DOHH2 (cell line): ENCODE results near the gene ATAD3C.

Experiments
- H3F3A ChIP-seq: fragments of 200-600 bp; sonication (generic), shearing (Covaris generic); 2 replicates; pipeline ENCODE4 v1.6.0; 2016; ENCODE audit warnings: antibody characterized with exemption, mild to moderate bottlenecking; ENCODE audit not compliant: control insufficient read depth, insufficient read depth
- H3K27ac ChIP-seq: fragments of 200-600 bp; sonication (generic); 2 replicates; pipeline ENCODE4 v1.5.1; 2014; ENCODE audit warnings: low read depth, mild to moderate bottlenecking, low read length, moderate library complexity
- H3K27me3 ChIP-seq: fragments of 200-600 bp; sonication (generic); 2 replicates; pipeline ENCODE4 v1.6.1; 2014; ENCODE audit warnings: mild to moderate bottlenecking, low read length, mixed read lengths; ENCODE audit not compliant: control insufficient read depth
- H3K36me3 ChIP-seq: fragments of 200-600 bp; sonication (generic); 2 replicates; pipeline ENCODE4 v1.6.1; 2014; ENCODE audit warnings: mild to moderate bottlenecking, low read length, moderate library complexity, mixed read lengths; ENCODE audit not compliant: control insufficient read depth
- H3K4me1 ChIP-seq: fragments of 200-600 bp; sonication (generic); 2 replicates; pipeline ENCODE4 v1.6.1; 2014; ENCODE audit warnings: mild to moderate bottlenecking, low read length, mixed read lengths; ENCODE audit not compliant: control insufficient read depth
- H3K4me2 ChIP-seq: fragments of 200-600 bp; sonication (generic); 2 replicates; pipeline ENCODE4 v1.6.0; 2014; ENCODE audit warnings: mild to moderate bottlenecking, low read length, moderate library complexity
- H3K4me3 ChIP-seq: fragments of 200-600 bp; sonication (generic); 2 replicates; pipeline ENCODE4 v1.5.1; 2014; ENCODE audit warnings: mild to moderate bottlenecking, low read length, mixed read lengths
- H3K79me2 ChIP-seq: fragments of 200-600 bp; sonication (generic); 2 replicates; pipeline ENCODE4 v1.6.1; 2014; ENCODE audit warnings: mild to moderate bottlenecking, low read length, mixed read lengths; ENCODE audit not compliant: control insufficient read depth
- H3K9me2 ChIP-seq: fragments of 200-600 bp; sonication (generic); replicated peaks from 2 replicates; pipeline ENCODE4 v1.6.1; 2014; ENCODE audit warnings: mild to moderate bottlenecking, low read length, mixed read lengths; ENCODE audit not compliant: control insufficient read depth
- H3K9me3 ChIP-seq: fragments of 200-600 bp; sonication (generic); 2 replicates; pipeline ENCODE4 v1.6.1; 2014; ENCODE audit warnings: antibody characterized with exemption, low read length, mixed read lengths; ENCODE audit not compliant: control insufficient read depth, insufficient read depth
- H4K20me1 ChIP-seq: fragments of 200-600 bp; sonication (generic); 2 replicates; pipeline ENCODE4 v1.6.0; 2014; ENCODE audit warnings: low read depth, mild to moderate bottlenecking, antibody characterized with exemption, low read length, moderate library complexity; ENCODE audit not compliant: control insufficient read depth, insufficient read depth
- EZH2phosphoT487 ChIP-seq: fragments of 200-600 bp; sonication (generic); IDR thresholded peaks from 2 replicates; pipeline ENCODE4 v1.6.1; 2017; ENCODE audit warnings: borderline replicate concordance, mild to moderate bottlenecking, antibody characterized with exemption, low read length, moderate library complexity, mixed read lengths
- TF ChIP-seq, protein P1 (sequence below): fragments of 200-600 bp; sonication (generic); IDR thresholded peaks from one replicate; pipeline ENCODE4 v1.5.1; 2014; ENCODE audit warnings: antibody characterized with exemption, mild to moderate bottlenecking, low read depth, low read length; ENCODE audit not compliant: poor library complexity, severe bottlenecking

The ATAD3C gene

DNA sequence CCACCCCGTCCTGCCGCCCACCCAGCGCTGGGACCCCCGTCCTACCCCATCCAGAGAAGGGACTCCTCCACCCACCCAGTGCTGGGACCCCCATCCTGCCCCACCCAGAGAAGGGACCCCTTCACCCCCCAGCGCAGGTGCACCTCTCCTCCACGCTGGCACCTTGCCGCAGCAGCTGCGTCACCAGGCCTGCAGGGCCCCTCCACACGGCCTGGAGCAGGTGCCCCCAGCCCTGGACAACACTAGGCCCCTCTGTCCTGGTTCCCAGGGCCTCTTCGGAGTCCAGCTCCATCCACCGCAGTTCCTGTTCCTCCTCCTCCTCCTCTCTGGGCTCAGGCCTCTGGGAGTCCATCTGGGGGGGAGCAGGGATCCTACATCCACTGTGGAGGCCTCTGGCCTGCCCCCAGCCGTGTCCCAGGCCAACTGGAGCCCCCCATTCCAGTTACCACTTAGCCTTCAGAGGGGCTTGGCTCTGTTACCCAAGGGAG is 28.8 kb upstream of the ATAD3C start:
- peaks cover 8% of the 10 kb centered on the region; the same call in 1 of the 2 replicates for H3K27me3 ChIP-seq
- H3K4me3 ChIP-seq: no peak overlapping the region
- no peak overlapping the region for H3K27ac ChIP-seq
- no peaks in the 10 kb centered on the region for H3K4me1 ChIP-seq
- no peaks in the 10 kb centered on the region for H3K9me3 ChIP-seq
- 0 out of 2 replicates have a peak, but pooled peaks cover 3% of the 10 kb centered on the region for H4K20me1 ChIP-seq
- TF ChIP-seq, protein P1, sequence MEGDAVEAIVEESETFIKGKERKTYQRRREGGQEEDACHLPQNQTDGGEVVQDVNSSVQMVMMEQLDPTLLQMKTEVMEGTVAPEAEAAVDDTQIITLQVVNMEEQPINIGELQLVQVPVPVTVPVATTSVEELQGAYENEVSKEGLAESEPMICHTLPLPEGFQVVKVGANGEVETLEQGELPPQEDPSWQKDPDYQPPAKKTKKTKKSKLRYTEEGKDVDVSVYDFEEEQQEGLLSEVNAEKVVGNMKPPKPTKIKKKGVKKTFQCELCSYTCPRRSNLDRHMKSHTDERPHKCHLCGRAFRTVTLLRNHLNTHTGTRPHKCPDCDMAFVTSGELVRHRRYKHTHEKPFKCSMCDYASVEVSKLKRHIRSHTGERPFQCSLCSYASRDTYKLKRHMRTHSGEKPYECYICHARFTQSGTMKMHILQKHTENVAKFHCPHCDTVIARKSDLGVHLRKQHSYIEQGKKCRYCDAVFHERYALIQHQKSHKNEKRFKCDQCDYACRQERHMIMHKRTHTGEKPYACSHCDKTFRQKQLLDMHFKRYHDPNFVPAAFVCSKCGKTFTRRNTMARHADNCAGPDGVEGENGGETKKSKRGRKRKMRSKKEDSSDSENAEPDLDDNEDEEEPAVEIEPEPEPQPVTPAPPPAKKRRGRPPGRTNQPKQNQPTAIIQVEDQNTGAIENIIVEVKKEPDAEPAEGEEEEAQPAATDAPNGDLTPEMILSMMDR: no peak
- TF ChIP-seq EZH2phosphoT487: no peak
- no peaks in the 10 kb centered on the region for H3K9me2 ChIP-seq
- H3F3A ChIP-seq: no peaks in the 10 kb centered on the region
- H3K4me2 ChIP-seq: no peak overlapping the region
- no peaks in the 10 kb centered on the region for H3K79me2 ChIP-seq
- no peaks in the 10 kb centered on the region for H3K36me3 ChIP-seq

DNA sequence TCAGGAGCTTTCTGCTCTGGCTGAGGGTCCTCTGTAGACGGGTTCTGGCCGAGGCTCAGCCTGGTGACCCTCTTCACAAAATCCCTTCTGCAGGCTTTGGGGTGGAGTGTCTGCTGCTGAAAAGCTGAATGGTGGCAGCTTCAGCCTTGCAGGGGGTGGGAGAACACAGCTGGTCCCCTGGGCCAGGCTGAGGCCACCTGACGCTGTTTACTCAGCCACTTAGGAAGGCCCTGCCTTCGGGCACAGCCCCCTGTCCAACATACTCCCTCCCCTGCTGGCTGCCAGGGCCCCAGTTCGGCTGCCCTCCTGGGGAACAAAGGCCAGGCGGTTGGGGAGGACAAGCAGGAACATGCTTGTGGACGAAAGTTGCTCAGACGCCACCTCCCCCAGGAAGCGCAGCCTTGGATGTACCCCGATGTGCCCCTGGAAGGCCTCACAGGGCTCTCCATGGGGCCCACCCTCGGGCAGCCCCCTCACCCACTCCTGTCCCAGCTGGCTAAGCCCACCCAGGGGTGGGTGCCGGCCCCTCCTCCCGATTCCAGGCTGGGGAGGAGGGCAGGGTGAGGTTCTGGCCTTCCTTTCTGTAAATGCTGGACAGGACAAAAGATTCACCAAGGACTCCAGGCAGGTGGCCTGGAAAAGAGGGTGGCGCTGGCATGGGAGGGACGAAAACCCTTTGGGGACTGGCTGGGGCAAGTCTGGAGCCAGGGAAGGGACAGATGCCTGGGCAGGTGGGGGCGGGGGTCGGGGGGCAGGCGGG is 28.2 kb upstream of the ATAD3C start, which contains the start of gene ANKRD65:
Gene ANKRD65 (minus strand): TSS at position 130 of the 760 bp plus-strand sequence. CDS start 271 bp downstream, outside the sequence.
- Histone ChIP-seq H3K36me3 (no peaks in the 10 kb centered on the region), H3K4me3 (no peak within 1 kb of the TSS), H3F3A (no peaks in the 10 kb centered on the region), H3K9me3 (no peaks in the 10 kb centered on the region), H3K27me3 (peaks cover 14% of the 10 kb centered on the region), H3K4me1 (no peaks in the 10 kb centered on the region), H3K79me2 (no peaks in the 10 kb centered on the region), H4K20me1 (0 out of 2 replicates have a peak, but pooled peaks cover 3% of the 10 kb centered on the region), H3K9me2 (no peaks in the 10 kb centered on the region), H3K27ac (no peak within 1 kb of the TSS), H3K4me2 (no peak within 1 kb of the TSS)
- TF ChIP-seq, protein P1: no peak
- TF ChIP-seq EZH2phosphoT487: no peak

DNA sequence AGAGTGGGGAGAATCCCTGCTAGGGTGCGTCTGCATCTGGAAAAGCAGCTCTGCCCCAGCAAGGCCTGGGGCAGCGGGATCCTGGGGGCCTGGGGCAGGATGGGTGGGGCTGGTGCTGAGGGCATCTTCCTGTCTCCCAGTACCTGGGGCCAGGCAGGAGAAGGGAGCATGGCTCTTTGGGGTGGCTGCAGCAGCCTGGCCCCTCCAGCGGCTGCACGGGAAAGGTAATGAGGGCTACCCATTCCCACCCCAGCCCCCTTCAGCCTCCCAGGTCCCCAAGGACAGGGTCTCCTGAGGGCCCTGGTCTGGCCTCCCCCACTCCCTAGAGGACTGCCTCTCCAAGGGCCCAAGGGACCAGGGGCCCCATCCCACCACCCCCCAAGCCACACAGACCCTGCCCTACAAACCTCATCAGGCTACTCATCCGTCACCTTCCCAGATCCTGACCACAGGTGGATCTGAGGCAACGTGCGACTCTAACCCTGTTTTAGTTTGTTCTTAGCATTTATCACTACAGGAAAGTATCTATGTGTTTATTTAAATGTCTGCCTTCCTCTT is 27.5 kb upstream of the ATAD3C start:
- Histone ChIP-seq H4K20me1 (0 out of 2 replicates have a peak, but pooled peaks cover 3% of the 10 kb centered on the region), H3F3A (no peaks in the 10 kb centered on the region), H3K27ac (no peak overlapping the region), H3K79me2 (no peaks in the 10 kb centered on the region), H3K4me1 (no peaks in the 10 kb centered on the region), H3K27me3 (peaks cover 17% of the 10 kb centered on the region), H3K9me3 (no peaks in the 10 kb centered on the region), H3K36me3 (no peaks in the 10 kb centered on the region), H3K4me2 (no peak overlapping the region), H3K4me3 (no peak overlapping the region), H3K9me2 (no peaks in the 10 kb centered on the region)
- no peak for TF ChIP-seq EZH2phosphoT487
